Activated gamma-delta T cell treated with anti-CD3 and anti-CD28 coated beads, Interleukin-2, amount 50 U/mL, for 16 hours (primary cell): ENCODE data around the gene JAK3.
"Not testable (repeated sequence)": the region's sequence is repeated elsewhere in the genome, so short reads cannot be mapped to it uniquely, and the experiment has no call there.

Experiments
- DNase-seq: peaks from one replicate; pipeline ENCODE4 v3.0.0-alpha.2; 2020; ENCODE audit warnings: low read depth

JAK3 gene

GRCh38 chr19:17847538-17848366, at the start of gene JAK3:
Gene JAK3 (minus strand): TSS chr19:17847982. CDS start chr19:17844417, 3,565 bp downstream.
- DNase-seq, result peak; percentile 82

GRCh38 chr19:17893766-17894165, 46.0 kb upstream of the JAK3 start:
- DNase-seq, result no peak

GRCh38 chr19:17889609-17890214, 41.9 kb upstream of the JAK3 start:
- no peak for DNase-seq

GRCh38 chr19:17888260-17888659, 40.5 kb upstream of the JAK3 start:
- no peak for DNase-seq

GRCh38 chr19:17887221-17887620, 39.4 kb upstream of the JAK3 start:
- not testable (repeated sequence) for DNase-seq

- DNase-seq, result no peak
These were observed 38.7 kb upstream of the JAK3 start for GRCh38 chr19:17886515-17886914.

GRCh38 chr19:17883627-17884410, 36.0 kb upstream of the JAK3 start:
- no peak for DNase-seq

- DNase-seq, result no peak
These were observed 33.9 kb upstream of the JAK3 start for GRCh38 chr19:17881701-17882100.

GRCh38 chr19:17879466-17879865, 31.7 kb upstream of the JAK3 start:
- DNase-seq, result no peak

- DNase-seq, result no peak
These were observed 29.9 kb upstream of the JAK3 start for GRCh38 chr19:17877696-17878095.

GRCh38 chr19:17874758-17875135, 27.0 kb upstream of the JAK3 start:
- DNase-seq, result no peak

- DNase-seq, result no peak
These were observed 26.3 kb upstream of the JAK3 start for GRCh38 chr19:17873786-17874757.

- no peak for DNase-seq
These were observed 24.6 kb upstream of the JAK3 start for GRCh38 chr19:17872251-17873001.

GRCh38 chr19:17871878-17872250, 24.1 kb upstream of the JAK3 start, which contains the start of gene SLC5A5:
Gene SLC5A5 (plus strand): TSS chr19:17871945. CDS start chr19:17872320, 375 bp downstream.
- no peak for DNase-seq

- no peak for DNase-seq
These were observed 23.5 kb upstream of the JAK3 start for GRCh38 chr19:17871032-17871877.

GRCh38 chr19:17869114-17869608, 21.4 kb upstream of the JAK3 start:
- no peak for DNase-seq

GRCh38 chr19:17868669-17869068, 20.9 kb upstream of the JAK3 start:
- no peak for DNase-seq

GRCh38 chr19:17866964-17867486, 19.2 kb upstream of the JAK3 start:
- no peak for DNase-seq

GRCh38 chr19:17866312-17866963, 18.7 kb upstream of the JAK3 start:
- DNase-seq, result no peak
